HG03378 (cell line): ENCODE measurements around the gene LBHD2.
"Not testable (repeated sequence)": the region's sequence is repeated elsewhere in the genome, so short reads cannot be mapped to it uniquely, and the experiment has no call there.

Experiments
- ATAC-seq: cut with Tn5 transposase; IDR thresholded peaks from one replicate; pipeline ENCODE4 v1.9.1; 2021; ENCODE audit warnings: mild to moderate bottlenecking, moderate library complexity; ENCODE audit not compliant: unreplicated experiment

The LBHD2 gene

GRCh38 chr14:103118018-103118662 lies 34.1 kb downstream of the LBHD2 start:
- ATAC-seq = no peak

GRCh38 chr14:103118663-103119404 lies 34.8 kb downstream of the LBHD2 start:
- no peak for ATAC-seq

- ATAC-seq = not testable (repeated sequence)
Observed at GRCh38 chr14:103119527-103119926, 35.5 kb downstream of the LBHD2 start.

- no peak for ATAC-seq
Observed at GRCh38 chr14:103121121-103121845, 37.3 kb downstream of the LBHD2 start.

GRCh38 chr14:103121846-103122584 lies 38.0 kb downstream of the LBHD2 start:
- no peak for ATAC-seq

- ATAC-seq = no peak
Observed at GRCh38 chr14:103122585-103122946, 38.6 kb downstream of the LBHD2 start.

- ATAC-seq = no peak
Observed at GRCh38 chr14:103122947-103123633, 39.1 kb downstream of the LBHD2 start, which contains the start of gene TNFAIP2. TNFAIP2 (plus strand) TSS chr14:103123461; CDS start chr14:103126458, 2,997 bp downstream.

GRCh38 chr14:103123634-103124500 lies 39.9 kb downstream of the LBHD2 start:
- ATAC-seq = no peak

- no peak for ATAC-seq
Observed at GRCh38 chr14:103124501-103125001, 40.5 kb downstream of the LBHD2 start.

- ATAC-seq = no peak
Observed at GRCh38 chr14:103125098-103126070, 41.4 kb downstream of the LBHD2 start.

GRCh38 chr14:103126088-103126872 lies 42.3 kb downstream of the LBHD2 start:
- ATAC-seq = no peak

- ATAC-seq = no peak
Observed at GRCh38 chr14:103126873-103127304, 42.9 kb downstream of the LBHD2 start.

GRCh38 chr14:103127356-103127755 lies 43.3 kb downstream of the LBHD2 start:
- no peak for ATAC-seq

GRCh38 chr14:103127861-103128598 lies 44.0 kb downstream of the LBHD2 start:
- ATAC-seq = no peak

- ATAC-seq = no peak
Observed at GRCh38 chr14:103128631-103129300, 44.8 kb downstream of the LBHD2 start.
